Measurements from ENCODE around the gene RXFP1. TPM values are rescaled to one million over a fixed set of nuclear protein-coding genes. Genes with fewer than 3 reads are reported as not detected.
A peak's percentile ranks its signal among the peaks of the same experiment; 100 is the strongest.

RXFP1 gene
- 1 to 10 TPM; 3.0 to 7.3 (median 4.7) TPM for total RNA-seq

DNA sequence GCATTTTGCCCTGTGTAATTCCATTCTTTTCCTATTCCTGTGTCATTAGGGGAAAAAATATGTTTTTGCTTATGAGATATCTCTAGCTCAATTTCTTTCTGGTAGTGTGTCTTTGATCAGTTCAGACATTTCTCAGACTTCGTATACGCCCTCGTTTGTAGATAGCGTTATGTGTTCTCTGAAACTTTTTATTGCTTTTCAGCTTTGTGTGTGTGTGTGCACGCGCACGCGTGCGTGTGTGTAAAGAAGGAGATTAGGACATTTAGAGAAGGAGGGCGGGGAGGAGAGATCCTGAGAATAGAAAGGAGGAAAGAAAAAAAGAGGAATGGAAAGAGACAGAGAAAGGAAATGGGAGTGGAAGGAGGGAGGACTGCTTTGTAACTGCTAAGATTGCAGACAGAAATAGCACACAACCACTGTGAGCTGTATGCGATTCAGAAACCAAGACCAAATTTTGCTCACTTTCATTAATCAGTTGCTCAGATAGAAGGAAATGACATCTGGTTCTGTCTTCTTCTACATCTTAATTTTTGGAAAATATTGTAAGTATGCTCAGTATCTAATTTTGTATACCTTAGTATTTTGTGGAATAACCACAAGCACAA lies at the start of gene RXFP1:
TSS of gene RXFP1 (plus strand) at position 399 of the 605 bp plus-strand sequence. CDS start at position 494, 95 bp downstream.
- Histone ChIP-seq H3K27me3 (no peaks in the 10 kb centered on the region), H3K4me3 (peak within 1 kb of the TSS in 3 of 4 donors; percentile 2 to 37 (median 5)), H3K4me1 (no peaks in the 10 kb centered on the region), H3K27ac (peak within 1 kb of the TSS in 2 of 4 donors; percentile 37 to 77), H3K36me3 (no peaks in the 10 kb centered on the region), H3K9me3 (no peaks in the 10 kb centered on the region)
- DNase-seq (no peak), ATAC-seq (ENCODE audit: low FRiP score in 2 of 2) (no peak)
- TF ChIP-seq POLR2AphosphoS5 (IDR thresholded peaks at IDR 0.05): no peak
- no peak for TF ChIP-seq EP300 (IDR thresholded peaks at IDR 0.05)
- TF ChIP-seq, protein P1, sequence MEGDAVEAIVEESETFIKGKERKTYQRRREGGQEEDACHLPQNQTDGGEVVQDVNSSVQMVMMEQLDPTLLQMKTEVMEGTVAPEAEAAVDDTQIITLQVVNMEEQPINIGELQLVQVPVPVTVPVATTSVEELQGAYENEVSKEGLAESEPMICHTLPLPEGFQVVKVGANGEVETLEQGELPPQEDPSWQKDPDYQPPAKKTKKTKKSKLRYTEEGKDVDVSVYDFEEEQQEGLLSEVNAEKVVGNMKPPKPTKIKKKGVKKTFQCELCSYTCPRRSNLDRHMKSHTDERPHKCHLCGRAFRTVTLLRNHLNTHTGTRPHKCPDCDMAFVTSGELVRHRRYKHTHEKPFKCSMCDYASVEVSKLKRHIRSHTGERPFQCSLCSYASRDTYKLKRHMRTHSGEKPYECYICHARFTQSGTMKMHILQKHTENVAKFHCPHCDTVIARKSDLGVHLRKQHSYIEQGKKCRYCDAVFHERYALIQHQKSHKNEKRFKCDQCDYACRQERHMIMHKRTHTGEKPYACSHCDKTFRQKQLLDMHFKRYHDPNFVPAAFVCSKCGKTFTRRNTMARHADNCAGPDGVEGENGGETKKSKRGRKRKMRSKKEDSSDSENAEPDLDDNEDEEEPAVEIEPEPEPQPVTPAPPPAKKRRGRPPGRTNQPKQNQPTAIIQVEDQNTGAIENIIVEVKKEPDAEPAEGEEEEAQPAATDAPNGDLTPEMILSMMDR (IDR thresholded peaks at IDR 0.05): no peak
- no peak for TF ChIP-seq POLR2A (IDR thresholded peaks at IDR 0.05)
- 45 to 53% methylated on average over 11 of the region's 11 CpGs for WGBS, 2 donors

DNA sequence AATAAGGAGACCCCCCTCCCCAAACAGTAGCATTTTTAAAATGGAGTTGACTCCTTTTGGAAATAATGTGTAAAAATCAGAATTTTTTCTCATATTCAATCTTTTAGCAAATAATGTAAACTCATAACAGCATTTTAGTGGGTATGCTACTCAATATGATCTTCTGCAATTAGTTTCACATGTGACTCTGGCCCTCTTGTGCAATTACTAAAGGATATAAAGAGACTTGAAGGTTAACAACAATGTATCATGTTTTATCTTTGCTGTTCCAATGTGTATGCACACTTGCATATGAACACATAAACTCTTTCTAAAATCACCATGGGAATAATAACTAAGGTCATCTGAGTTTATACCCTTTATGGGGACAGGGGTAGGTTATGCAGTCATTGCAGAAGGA lies 39.9 kb upstream of the RXFP1 start:
- TF ChIP-seq, protein P1 (IDR thresholded peaks at IDR 0.05): no peak
- no peak for TF ChIP-seq POLR2AphosphoS5 (IDR thresholded peaks at IDR 0.05)
- H3K36me3 ChIP-seq: no peaks in the 10 kb centered on the region

DNA sequence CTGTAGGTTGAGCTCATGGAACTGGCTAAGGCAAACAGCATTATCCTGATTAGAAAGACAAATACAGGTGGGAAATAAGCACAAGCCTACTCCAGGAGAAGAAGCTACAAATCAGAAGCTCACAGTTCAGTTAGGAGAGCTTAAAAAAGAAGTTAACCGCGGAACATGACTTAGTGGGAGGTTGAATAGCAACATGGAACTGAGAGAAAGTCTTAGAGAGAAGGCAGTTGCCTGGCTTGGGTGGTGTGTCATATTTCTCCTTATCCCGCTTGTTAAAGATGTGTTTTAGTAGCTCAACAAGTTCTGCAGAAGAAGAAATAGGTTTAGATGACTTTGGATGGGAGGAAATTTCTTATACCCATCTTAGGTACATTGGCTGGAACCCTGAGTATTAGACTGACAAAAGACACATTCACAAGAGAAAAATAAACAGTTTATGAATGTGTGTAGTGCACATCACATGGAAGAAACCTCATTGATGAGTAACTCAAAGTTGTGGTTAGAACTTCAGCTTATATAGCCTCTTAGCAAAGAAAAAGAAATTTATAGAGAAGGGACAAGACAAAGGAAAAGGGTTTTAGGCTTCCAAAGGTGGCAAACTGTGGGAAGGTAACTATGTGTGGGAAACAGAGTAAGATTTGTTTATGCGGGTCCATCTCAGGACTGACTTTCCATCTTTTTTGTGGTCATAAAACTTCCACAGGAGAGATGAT lies 37.4 kb upstream of the RXFP1 start:
- H3K9me3 ChIP-seq: no peaks in the 10 kb centered on the region
- no peak for DNase-seq
- 69 to 79% methylated on average over 4 of the region's 4 CpGs for WGBS, 2 donors
- H3K4me1 ChIP-seq: no peaks in the 10 kb centered on the region
- TF ChIP-seq POLR2A (IDR thresholded peaks at IDR 0.05): no peak
- TF ChIP-seq, protein P1 (IDR thresholded peaks at IDR 0.05): no peak
- no peak for TF ChIP-seq EP300 (IDR thresholded peaks at IDR 0.05)
- no peaks in the 10 kb centered on the region for H3K27me3 ChIP-seq
- H3K4me3 ChIP-seq: no peak overlapping the region
- H3K27ac ChIP-seq: no peak overlapping the region
- no peak for ATAC-seq (ENCODE audit: low FRiP score in 2 of 2)
- H3K36me3 ChIP-seq: no peaks in the 10 kb centered on the region

More for the DNA sequence above, 39.9 kb upstream of the RXFP1 start:
- no peak overlapping the region for H3K4me3 ChIP-seq
- H3K4me1 ChIP-seq: no peaks in the 10 kb centered on the region
- no peak for ATAC-seq (ENCODE audit: low FRiP score in 2 of 2)
- no peak for DNase-seq
- no peaks in the 10 kb centered on the region for H3K27me3 ChIP-seq
- H3K27ac ChIP-seq: no peak overlapping the region
- H3K9me3 ChIP-seq: no peaks in the 10 kb centered on the region

DNA sequence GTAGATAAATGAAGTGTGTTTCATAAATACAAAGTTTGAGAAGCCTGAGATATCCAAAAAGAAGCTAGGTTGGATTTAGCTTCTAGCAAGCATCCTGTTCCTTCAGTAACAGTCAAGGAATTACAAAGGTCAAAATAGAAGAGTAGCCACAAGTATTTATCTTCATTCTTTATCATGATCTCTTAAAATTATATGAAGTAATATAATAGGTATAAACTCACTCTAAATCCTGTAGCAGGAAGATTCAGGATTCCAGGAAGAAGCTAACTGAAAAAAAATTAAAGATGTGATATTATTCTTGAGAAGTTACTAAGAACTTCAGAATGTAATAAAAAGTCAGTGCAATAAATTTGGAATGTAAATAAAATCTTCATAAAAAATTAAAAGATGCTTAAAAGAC lies 31.1 kb upstream of the RXFP1 start:
- ATAC-seq (ENCODE audit: low FRiP score in 2 of 2): no peak
- TF ChIP-seq POLR2AphosphoS5 (IDR thresholded peaks at IDR 0.05) (no peak), EP300 (IDR thresholded peaks at IDR 0.05) (no peak), POLR2A (IDR thresholded peaks at IDR 0.05) (no peak)
- TF ChIP-seq, protein P1 (IDR thresholded peaks at IDR 0.05): no peak
- H3K27ac ChIP-seq: no peak overlapping the region

DNA sequence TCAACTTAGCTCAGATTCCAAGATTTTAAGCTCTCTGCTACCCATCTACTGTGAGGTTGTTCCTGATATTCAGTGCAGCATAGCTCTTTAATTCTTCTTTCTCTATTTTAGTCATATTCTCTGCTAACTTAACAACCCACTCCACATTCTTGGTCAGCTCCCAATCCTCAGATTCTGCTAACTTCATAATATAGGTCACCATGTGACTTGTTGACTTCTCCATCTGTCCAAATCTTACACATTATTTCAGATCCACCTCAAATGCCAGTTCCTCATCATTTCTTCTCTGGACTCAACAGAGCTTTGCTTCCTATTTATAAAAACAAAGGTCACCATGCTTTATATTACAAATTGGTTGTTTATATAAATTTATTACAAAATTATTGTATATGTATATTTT lies 29.3 kb upstream of the RXFP1 start:
- H3K4me1 ChIP-seq: no peaks in the 10 kb centered on the region
- no peaks in the 10 kb centered on the region for H3K36me3 ChIP-seq
- no peaks in the 10 kb centered on the region for H3K9me3 ChIP-seq
- DNase-seq: no peak
- no peak for ATAC-seq (ENCODE audit: low FRiP score in 2 of 2)
- no peak overlapping the region for H3K27ac ChIP-seq
- TF ChIP-seq EP300 (IDR thresholded peaks at IDR 0.05) (peak in 1 of 4 donors; percentile 2), POLR2AphosphoS5 (IDR thresholded peaks at IDR 0.05) (no peak), POLR2A (IDR thresholded peaks at IDR 0.05) (no peak)
- TF ChIP-seq, protein P1 (IDR thresholded peaks at IDR 0.05): no peak
- no peak overlapping the region for H3K4me3 ChIP-seq
- H3K27me3 ChIP-seq: no peaks in the 10 kb centered on the region

More for the DNA sequence above, 31.1 kb upstream of the RXFP1 start:
- no peaks in the 10 kb centered on the region for H3K9me3 ChIP-seq
- H3K27me3 ChIP-seq: no peaks in the 10 kb centered on the region
- H3K4me3 ChIP-seq: no peak overlapping the region
- H3K4me1 ChIP-seq: no peaks in the 10 kb centered on the region
- H3K36me3 ChIP-seq: no peaks in the 10 kb centered on the region
- DNase-seq: no peak
